Glutamatergic neuron (in vitro differentiated cells): Measurements from ENCODE around the gene GRIP1. TPM values are rescaled to one million over a fixed set of nuclear protein-coding genes. Genes with fewer than 3 reads are reported as not detected.

Experiments
- DNase-seq: peaks from one replicate; pipeline ENCODE4 v3.0.0; 2022
- H3K27ac Mint-ChIP-seq: one replicate; pipeline ENCODE4 v1.8.0; 2020; ENCODE audit warnings: mild to moderate bottlenecking, mixed read lengths, inconsistent platforms; ENCODE audit not compliant: unreplicated experiment
- H3K27me3 Mint-ChIP-seq: one replicate; pipeline ENCODE4 v1.8.0; 2020; ENCODE audit warnings: mild to moderate bottlenecking, moderate library complexity, mixed read lengths, inconsistent platforms; ENCODE audit not compliant: unreplicated experiment
- H3K36me3 Mint-ChIP-seq: one replicate; pipeline ENCODE4 v1.8.0; 2020; ENCODE audit warnings: mild to moderate bottlenecking, mixed read lengths, inconsistent platforms; ENCODE audit not compliant: unreplicated experiment
- H3K4me1 Mint-ChIP-seq: one replicate; pipeline ENCODE4 v1.8.0; 2020; ENCODE audit warnings: mild to moderate bottlenecking, low read depth, mixed read lengths, inconsistent platforms; ENCODE audit not compliant: unreplicated experiment
- H3K4me3 Mint-ChIP-seq: one replicate; pipeline ENCODE4 v1.8.0; 2020; ENCODE audit warnings: mild to moderate bottlenecking, mixed read lengths, inconsistent platforms; ENCODE audit not compliant: unreplicated experiment
- H3K9me3 Mint-ChIP-seq: one replicate; pipeline ENCODE4 v1.8.0; 2020; ENCODE audit warnings: mild to moderate bottlenecking, moderate library complexity, mixed read lengths, inconsistent platforms; ENCODE audit not compliant: unreplicated experiment
- total RNA-seq: library from RNA; stranded (reverse); fragmentation: NEBNext Ultra II Directional; extraction: Animal tissue kit (Norgen Biotek cat#: 25700); gene quantifications from one replicate; pipeline ENCODE4 v1.2.1, GENCODE V29; 2021; ENCODE audit not compliant: unreplicated experiment
- TF ChIP-seq, protein P1 (sequence below): fragments of 200-600 bp; sonication (generic); IDR thresholded peaks from one replicate; pipeline ENCODE4 v1.5.0; 2021; ENCODE audit not compliant: partially characterized antibody, unreplicated experiment

Gene GRIP1
- total RNA-seq, 1 donor from 2014 or later: 67.1 TPM

DNA sequence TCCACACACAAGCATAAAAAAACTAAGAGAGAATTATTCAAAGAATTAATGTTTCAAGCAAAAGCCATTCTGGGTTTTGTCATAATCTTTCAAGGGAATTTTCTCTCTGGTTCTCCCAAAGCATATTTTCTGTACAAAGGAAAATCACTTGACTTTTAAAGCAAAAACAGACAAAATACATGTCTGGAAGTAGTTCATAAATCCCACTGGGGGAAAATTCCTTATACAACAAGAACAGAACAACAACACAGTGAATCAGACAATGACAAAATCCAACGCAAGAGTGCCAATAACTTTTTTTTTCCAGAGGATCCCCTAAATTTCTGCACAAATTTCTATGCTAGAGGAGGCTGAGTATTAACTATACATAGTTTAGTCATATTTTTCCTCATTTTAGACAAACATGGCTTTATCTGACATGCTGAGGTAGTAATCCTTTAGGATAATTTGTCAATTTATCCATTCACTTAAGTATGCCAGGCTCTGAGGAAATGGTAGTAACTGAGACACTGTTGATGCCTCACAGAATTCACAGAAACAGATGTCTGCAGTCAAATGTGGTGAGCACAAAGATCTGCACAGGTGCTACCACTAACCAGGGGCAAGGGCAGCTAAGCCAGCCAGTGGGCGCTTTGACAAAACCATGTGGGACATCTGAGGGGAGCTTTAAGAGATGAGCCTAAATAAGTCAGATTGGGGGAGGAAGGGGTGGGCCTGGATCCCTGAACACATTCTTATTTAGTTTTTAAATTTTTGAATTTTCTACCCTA lies 38.0 kb downstream of the GRIP1 start:
- Mint-ChIP-seq H3K9me3 (peaks cover 5% of the 10 kb centered on the region), H3K4me3 (no peak overlapping the region), H3K27ac (no peak overlapping the region), H3K36me3 (no peaks in the 10 kb centered on the region), H3K4me1 (peaks cover 8% of the 10 kb centered on the region), H3K27me3 (no peaks in the 10 kb centered on the region)
- no peak for DNase-seq
- TF ChIP-seq, protein P1, sequence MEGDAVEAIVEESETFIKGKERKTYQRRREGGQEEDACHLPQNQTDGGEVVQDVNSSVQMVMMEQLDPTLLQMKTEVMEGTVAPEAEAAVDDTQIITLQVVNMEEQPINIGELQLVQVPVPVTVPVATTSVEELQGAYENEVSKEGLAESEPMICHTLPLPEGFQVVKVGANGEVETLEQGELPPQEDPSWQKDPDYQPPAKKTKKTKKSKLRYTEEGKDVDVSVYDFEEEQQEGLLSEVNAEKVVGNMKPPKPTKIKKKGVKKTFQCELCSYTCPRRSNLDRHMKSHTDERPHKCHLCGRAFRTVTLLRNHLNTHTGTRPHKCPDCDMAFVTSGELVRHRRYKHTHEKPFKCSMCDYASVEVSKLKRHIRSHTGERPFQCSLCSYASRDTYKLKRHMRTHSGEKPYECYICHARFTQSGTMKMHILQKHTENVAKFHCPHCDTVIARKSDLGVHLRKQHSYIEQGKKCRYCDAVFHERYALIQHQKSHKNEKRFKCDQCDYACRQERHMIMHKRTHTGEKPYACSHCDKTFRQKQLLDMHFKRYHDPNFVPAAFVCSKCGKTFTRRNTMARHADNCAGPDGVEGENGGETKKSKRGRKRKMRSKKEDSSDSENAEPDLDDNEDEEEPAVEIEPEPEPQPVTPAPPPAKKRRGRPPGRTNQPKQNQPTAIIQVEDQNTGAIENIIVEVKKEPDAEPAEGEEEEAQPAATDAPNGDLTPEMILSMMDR: no peak

DNA sequence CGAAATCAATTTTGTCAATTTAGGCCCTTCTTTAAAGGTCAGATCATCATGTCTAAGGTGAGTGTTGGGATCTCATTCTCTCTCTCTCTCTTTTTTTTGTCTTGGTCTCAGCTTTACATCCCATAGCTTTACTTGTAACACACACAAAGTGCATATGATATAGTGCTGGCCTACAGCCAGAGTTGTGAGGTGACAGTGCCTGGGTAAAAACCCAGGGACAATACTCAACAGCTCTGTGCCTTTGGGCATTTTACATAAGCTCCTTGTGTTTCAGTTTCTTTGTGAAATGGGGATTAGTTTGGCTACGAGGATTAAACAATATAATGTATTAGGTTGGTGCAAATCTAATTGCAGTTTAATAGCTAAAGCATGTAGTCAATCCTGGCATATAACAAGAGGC lies 40.2 kb downstream of the GRIP1 start:
- DNase-seq: no peak
- Mint-ChIP-seq H3K27ac (no peak overlapping the region), H3K36me3 (no peaks in the 10 kb centered on the region), H3K4me3 (no peak overlapping the region), H3K9me3 (peaks cover 3% of the 10 kb centered on the region), H3K4me1 (peaks cover 8% of the 10 kb centered on the region), H3K27me3 (no peaks in the 10 kb centered on the region)
- TF ChIP-seq, protein P1: no peak

DNA sequence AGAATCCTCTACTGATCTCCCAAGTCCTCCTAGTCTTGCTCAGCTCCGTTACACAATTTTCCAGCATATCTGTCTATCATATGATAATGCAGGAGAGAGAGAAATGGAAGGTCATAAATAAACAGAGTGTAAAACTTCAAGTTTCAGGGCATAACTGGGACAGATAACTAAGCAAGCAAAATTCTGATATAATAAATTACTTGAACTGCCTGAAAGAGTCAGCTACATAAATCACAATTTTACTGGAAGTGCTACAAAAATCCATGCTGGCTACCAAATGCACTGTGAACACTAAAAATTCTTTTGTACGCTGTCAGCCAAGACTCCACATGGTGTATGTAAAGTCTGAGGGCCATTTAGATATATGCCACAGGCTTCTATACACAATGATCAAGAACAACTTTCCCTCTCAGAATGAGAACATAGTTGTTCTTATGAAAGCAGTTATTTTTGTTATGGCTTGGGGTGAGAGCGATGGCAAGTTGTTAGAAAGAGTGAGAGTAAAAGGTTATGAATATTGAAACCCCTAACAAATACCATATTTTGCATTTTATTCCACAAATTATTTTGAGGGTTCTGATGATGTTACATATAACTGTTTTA lies 41.1 kb downstream of the GRIP1 start:
- Mint-ChIP-seq H3K36me3 (no peaks in the 10 kb centered on the region), H3K4me1 (peaks cover 8% of the 10 kb centered on the region), H3K9me3 (peaks cover 3% of the 10 kb centered on the region), H3K27me3 (no peaks in the 10 kb centered on the region), H3K27ac (no peak overlapping the region), H3K4me3 (no peak overlapping the region)
- TF ChIP-seq, protein P1: no peak
- no peak for DNase-seq

DNA sequence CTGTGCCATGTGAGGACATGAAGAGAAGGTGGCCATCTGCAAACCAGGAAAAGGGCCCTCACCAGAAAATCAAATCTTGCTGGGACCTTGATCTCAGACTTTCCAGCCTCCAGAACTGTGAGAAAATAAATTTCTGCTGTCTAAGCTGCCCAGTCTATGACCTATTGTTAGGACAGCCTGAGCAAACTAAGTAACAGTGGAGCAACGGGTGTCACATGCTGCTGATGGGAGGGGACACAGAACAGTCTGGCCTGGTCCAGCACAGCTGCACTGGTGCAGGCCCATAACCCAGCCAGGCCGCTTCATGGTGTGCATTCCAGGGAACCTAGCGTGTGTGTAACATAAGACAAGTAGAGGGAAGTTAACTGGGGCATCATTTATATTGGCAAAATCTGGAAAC lies 42.1 kb downstream of the GRIP1 start:
- no peaks in the 10 kb centered on the region for H3K36me3 Mint-ChIP-seq
- peak overlapping the region; percentile 82 for H3K27ac Mint-ChIP-seq
- peaks cover 8% of the 10 kb centered on the region for H3K4me1 Mint-ChIP-seq
- H3K9me3 Mint-ChIP-seq: peaks cover 3% of the 10 kb centered on the region
- peak; percentile 15 for DNase-seq
- no peak overlapping the region for H3K4me3 Mint-ChIP-seq
- no peaks in the 10 kb centered on the region for H3K27me3 Mint-ChIP-seq
- TF ChIP-seq, protein P1: no peak

DNA sequence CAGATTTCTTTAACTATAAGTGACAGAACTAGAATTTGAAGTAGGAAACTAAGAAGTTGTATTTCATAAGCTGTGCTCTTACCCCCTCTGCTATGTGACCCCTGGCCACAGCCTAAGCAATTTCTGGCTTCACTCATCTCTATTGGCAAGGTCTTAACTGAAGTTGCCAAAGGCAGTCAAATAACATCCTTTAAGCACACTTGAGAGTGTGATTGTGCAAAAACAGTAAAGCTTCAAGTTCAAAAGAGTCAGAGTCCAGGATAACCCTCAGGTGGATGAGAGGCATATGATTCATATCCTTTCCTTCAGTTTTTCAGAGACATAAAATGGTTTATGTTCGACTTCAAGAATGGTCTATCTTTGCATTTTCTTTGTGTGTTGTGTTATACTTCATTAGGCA lies 45.2 kb downstream of the GRIP1 start:
- Mint-ChIP-seq H3K9me3 (peaks cover 3% of the 10 kb centered on the region), H3K4me1 (peaks cover 6% of the 10 kb centered on the region), H3K27ac (no peak overlapping the region), H3K36me3 (no peaks in the 10 kb centered on the region), H3K4me3 (no peak overlapping the region), H3K27me3 (no peaks in the 10 kb centered on the region)
- TF ChIP-seq, protein P1: no peak
- DNase-seq: no peak
